HEK293 (cell line): ENCODE data around the gene NAT10.

Experiments used
- CTCF ChIA-PET: fragments of 350-600 bp; formaldehyde crosslinking; extraction: SDS; loops from one replicate; lab custom pipeline; 2021; ENCODE audit warnings: antibody characterized with exemption; lab: Yijun Ruan, JAX
- POLR2A ChIA-PET: fragments of 300-600 bp; formaldehyde crosslinking; extraction: SDS; loops from one replicate; lab custom pipeline; 2020; ENCODE audit warnings: antibody characterized with exemption, inconsistent platforms; lab: Yijun Ruan, JAX
- H3K27ac ChIP-seq: fragments of 200-500 bp; sonication (Bioruptor generic); 2 replicates; pipeline ENCODE4 v1.5.1; 2014; ENCODE audit warnings: low read depth, low read length, control low read depth, inconsistent platforms; ENCODE audit errors: extremely low read depth
- H3K36me3 ChIP-seq, 2 experiments: fragments of 200-500 bp in 1 of 2; sonication (Bioruptor generic) in 1 of 2; 1 replicate in 1 of 2; 2 replicates in 1 of 2; pipeline ENCODE4 v1.5.1; 2014 to 2017; ENCODE audit warnings: inconsistent platforms in 2 of 2, low read length in 2 of 2; ENCODE audit not compliant: control insufficient read depth in 2 of 2, insufficient read depth in 1 of 2
- H3K4me1 ChIP-seq: fragments of 200-500 bp; sonication (Bioruptor generic); 2 replicates; pipeline ENCODE4 v1.5.1; 2014; ENCODE audit warnings: mild to moderate bottlenecking, low read length, inconsistent platforms; ENCODE audit not compliant: control insufficient read depth, insufficient read depth
- H3K4me3 ChIP-seq: 2 replicates; pipeline ENCODE4 v1.5.1; 2011; ENCODE audit warnings: low read depth, mild to moderate bottlenecking, control low read depth, low read length, moderate library complexity
- H3K9me3 ChIP-seq: fragments of 200-500 bp; sonication (Bioruptor generic); 2 replicates; pipeline ENCODE4 v1.5.1; 2014; ENCODE audit warnings: low read depth, low read length, inconsistent platforms; ENCODE audit not compliant: control insufficient read depth, insufficient read depth
- GLIS2 ChIP-seq: fragments of 450-650 bp; formaldehyde crosslinking; IDR thresholded peaks from 2 replicates; pipeline ENCODE4 v1.5.1; 2016; ENCODE audit warnings: missing biosample characterization, missing genetic modification characterization
- HOXC10 ChIP-seq: sonication (generic); formaldehyde crosslinking; IDR thresholded peaks from 2 replicates; pipeline ENCODE4 v1.8.1; 2023; ENCODE audit warnings: mild to moderate bottlenecking, missing genetic modification reagents
- MEIS1 ChIP-seq: sonication (generic); formaldehyde crosslinking; IDR thresholded peaks from 2 replicates; pipeline ENCODE4 v1.8.1; 2022; ENCODE audit warnings: missing genetic modification reagents, mild to moderate bottlenecking, borderline replicate concordance
- ZFHX2 ChIP-seq: fragments of 450-650 bp; formaldehyde crosslinking; conservative IDR thresholded peaks from 2 replicates; pipeline ENCODE4 v1.5.1; 2016; ENCODE audit warnings: missing biosample characterization, missing genetic modification characterization
- ZNF239 ChIP-seq: fragments of 450-650 bp; formaldehyde crosslinking; IDR thresholded peaks from 2 replicates; pipeline ENCODE4 v1.5.1; 2016; ENCODE audit warnings: missing biosample characterization, missing genetic modification characterization
- ZNF354C ChIP-seq: fragments of 450-650 bp; formaldehyde crosslinking; IDR thresholded peaks from 2 replicates; pipeline ENCODE4 v1.5.1; 2016; ENCODE audit warnings: missing biosample characterization, missing genetic modification characterization, low read depth, borderline replicate concordance
- ZNF404 ChIP-seq: fragments of 450-650 bp; formaldehyde crosslinking; IDR thresholded peaks from 2 replicates; pipeline ENCODE4 v1.5.1; 2017; ENCODE audit warnings: missing biosample characterization, missing genetic modification characterization
- ZNF48 ChIP-seq: fragments of 450-650 bp; formaldehyde crosslinking; IDR thresholded peaks from 2 replicates; pipeline ENCODE4 v1.5.1; 2016; ENCODE audit warnings: missing biosample characterization, missing genetic modification characterization
- ZNF624 ChIP-seq: fragments of 450-650 bp; formaldehyde crosslinking; IDR thresholded peaks from 2 replicates; pipeline ENCODE4 v1.5.1; 2017; ENCODE audit warnings: missing biosample characterization, missing genetic modification characterization
- ZNF747 ChIP-seq: fragments of 450-650 bp; formaldehyde crosslinking; IDR thresholded peaks from 2 replicates; pipeline ENCODE4 v1.5.1; 2016; ENCODE audit warnings: missing biosample characterization, missing genetic modification characterization
- ZNF792 ChIP-seq: fragments of 450-650 bp; formaldehyde crosslinking; IDR thresholded peaks from 2 replicates; pipeline ENCODE4 v1.5.1; 2016; ENCODE audit warnings: missing biosample characterization, missing genetic modification characterization
- ZSCAN16 ChIP-seq: fragments of 450-650 bp; formaldehyde crosslinking; IDR thresholded peaks from 2 replicates; pipeline ENCODE4 v1.5.1; 2016; ENCODE audit warnings: missing biosample characterization, missing genetic modification characterization
- TF ChIP-seq, protein P1 (sequence below): fragments of 450-650 bp; formaldehyde crosslinking; IDR thresholded peaks from 2 replicates; pipeline ENCODE4 v1.5.1; 2016; ENCODE audit warnings: missing biosample characterization, missing genetic modification characterization
- TF ChIP-seq, protein P2 (sequence below): fragments of 450-650 bp; formaldehyde crosslinking; IDR thresholded peaks from 2 replicates; pipeline ENCODE4 v1.5.1; 2016; ENCODE audit warnings: missing biosample characterization, missing genetic modification characterization
- TF ChIP-seq, protein P3 (sequence below): fragments of 450-650 bp; formaldehyde crosslinking; IDR thresholded peaks from 2 replicates; pipeline ENCODE4 v1.5.0; 2017; ENCODE audit warnings: missing biosample characterization, missing genetic modification characterization, borderline replicate concordance
- TF ChIP-seq, protein P4 (sequence below): fragments of 450-650 bp; formaldehyde crosslinking; IDR thresholded peaks from 2 replicates; pipeline ENCODE4 v1.5.1; 2016; ENCODE audit warnings: missing biosample characterization, missing genetic modification characterization
- TF ChIP-seq, protein P5 (sequence below): fragments of 450-650 bp; formaldehyde crosslinking; IDR thresholded peaks from 2 replicates; pipeline ENCODE4 v1.5.1; 2016; ENCODE audit warnings: missing biosample characterization, missing genetic modification characterization

Gene NAT10

DNA sequence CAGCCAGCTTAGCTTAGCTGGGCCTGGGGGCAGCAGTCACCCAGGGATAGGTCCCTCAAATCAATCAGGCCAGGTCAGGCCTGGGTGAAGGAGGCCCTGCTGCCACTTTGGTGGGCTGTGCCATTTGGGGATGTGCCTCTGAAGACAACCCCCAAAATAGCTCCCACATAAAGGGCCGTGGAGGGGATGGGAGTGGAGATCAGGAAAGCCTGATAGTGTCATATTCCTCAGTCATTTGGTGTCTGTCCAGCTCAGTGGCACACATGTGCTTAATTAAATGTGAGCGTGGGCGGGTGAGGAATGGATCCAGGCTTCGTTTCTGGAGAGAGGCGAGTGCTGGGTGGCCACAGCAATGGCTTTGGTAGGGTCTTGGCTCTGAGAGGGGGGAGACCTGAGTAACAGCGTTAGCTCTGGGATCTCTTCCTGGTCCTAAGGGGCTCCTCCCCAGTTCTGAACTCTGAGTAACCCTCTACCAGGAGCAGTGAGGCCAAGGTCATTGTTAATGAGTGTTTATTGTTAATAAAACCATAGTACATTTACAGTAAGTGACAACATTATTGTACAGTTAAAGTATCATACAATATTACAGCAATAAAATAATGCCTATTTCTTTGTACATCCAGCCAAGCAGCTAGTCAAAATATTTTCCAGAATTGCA is 45.2 kb downstream of the NAT10 start:
- H3K36me3 ChIP-seq, result peaks cover 0 to 98% of the 10 kb centered on the region in 2 experiments; a peak in 1 of 3 replicates
- no peak overlapping the region for H3K4me3 ChIP-seq
- no peak overlapping the region for H3K27ac ChIP-seq
- POLR2A ChIA-PET, result interaction anchor here (0.9 to 1.2 kb wide), 2 partner anchors 24 to 207 kb away, joined by 3 to 5 read pairs; partner anchors contain the start of gene ABTB2
- no peaks in the 10 kb centered on the region for H3K4me1 ChIP-seq
- H3K9me3 ChIP-seq, result no peaks in the 10 kb centered on the region
- TF ChIP-seq ZFHX2, result 0 out of 2 replicates have a peak, but pooled peaks have one; percentile 12
- TF ChIP-seq, protein P1, sequence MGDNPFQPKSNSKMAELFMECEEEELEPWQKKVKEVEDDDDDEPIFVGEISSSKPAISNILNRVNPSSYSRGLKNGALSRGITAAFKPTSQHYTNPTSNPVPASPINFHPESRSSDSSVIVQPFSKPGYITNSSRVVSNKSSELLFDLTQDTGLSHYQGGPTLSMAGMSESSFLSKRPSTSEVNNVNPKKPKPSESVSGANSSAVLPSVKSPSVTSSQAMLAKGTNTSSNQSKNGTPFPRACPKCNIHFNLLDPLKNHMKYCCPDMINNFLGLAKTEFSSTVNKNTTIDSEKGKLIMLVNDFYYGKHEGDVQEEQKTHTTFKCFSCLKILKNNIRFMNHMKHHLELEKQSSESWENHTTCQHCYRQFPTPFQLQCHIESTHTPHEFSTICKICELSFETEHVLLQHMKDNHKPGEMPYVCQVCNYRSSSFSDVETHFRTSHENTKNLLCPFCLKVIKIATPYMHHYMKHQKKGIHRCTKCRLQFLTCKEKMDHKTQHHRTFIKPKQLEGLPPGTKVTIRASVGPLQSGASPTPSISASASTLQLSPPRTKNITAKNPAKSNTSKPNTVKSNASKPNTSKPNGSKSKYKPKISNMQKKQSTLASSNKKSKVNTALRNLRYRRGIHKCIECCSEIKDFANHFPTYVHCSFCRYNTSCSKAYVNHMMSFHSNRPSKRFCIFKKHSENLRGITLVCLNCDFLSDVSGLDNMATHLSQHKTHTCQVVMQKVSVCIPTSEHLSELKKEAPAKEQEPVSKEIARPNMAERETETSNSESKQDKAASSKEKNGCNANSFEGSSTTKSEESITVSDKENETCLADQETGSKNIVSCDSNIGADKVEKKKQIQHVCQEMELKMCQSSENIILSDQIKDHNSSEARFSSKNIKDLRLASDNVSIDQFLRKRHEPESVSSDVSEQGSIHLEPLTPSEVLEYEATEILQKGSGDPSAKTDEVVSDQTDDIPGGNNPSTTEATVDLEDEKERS, result no peak
- no peak for TF ChIP-seq ZNF792
- CTCF ChIA-PET, result interaction anchor here (0.7 to 2.6 kb wide), 5 partner anchors 24 to 342 kb away, joined by 3 to 14 read pairs (median 7); partner anchors contain the start of gene ABTB2

DNA sequence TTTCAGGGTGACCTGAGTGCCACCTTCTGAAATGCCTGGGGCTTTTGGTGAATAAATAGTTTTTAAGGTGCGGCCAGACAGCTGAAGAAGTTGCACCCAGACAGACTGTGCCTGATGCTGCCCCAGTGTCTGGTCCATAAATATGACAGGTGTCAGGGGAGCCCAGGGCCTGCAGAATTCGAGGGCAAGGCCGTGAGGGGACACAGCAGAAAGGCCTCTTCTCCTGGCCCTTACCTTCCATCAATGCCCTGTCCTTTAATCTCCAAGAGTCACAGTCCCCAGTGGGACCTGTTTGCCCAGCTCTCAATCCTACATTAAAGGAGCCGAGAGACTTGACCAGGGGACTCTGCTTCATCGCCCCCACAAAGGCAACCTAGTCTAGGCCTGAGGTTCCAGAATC is 45.7 kb downstream of the NAT10 start:
- H3K4me1 ChIP-seq, result no peaks in the 10 kb centered on the region
- CTCF ChIA-PET, result interaction anchor here (2.6 kb wide), 1 partner anchor 23 kb away, joined by 14 read pairs; no protein-coding TSS in a partner anchor
- POLR2A ChIA-PET, result no interaction called here
- H3K36me3 ChIP-seq, result peaks cover 0 to 98% of the 10 kb centered on the region in 2 experiments; a peak in 1 of 3 replicates
- TF ChIP-seq, protein P2, sequence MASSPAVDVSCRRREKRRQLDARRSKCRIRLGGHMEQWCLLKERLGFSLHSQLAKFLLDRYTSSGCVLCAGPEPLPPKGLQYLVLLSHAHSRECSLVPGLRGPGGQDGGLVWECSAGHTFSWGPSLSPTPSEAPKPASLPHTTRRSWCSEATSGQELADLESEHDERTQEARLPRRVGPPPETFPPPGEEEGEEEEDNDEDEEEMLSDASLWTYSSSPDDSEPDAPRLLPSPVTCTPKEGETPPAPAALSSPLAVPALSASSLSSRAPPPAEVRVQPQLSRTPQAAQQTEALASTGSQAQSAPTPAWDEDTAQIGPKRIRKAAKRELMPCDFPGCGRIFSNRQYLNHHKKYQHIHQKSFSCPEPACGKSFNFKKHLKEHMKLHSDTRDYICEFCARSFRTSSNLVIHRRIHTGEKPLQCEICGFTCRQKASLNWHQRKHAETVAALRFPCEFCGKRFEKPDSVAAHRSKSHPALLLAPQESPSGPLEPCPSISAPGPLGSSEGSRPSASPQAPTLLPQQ (tag by site-specific recombination), result no peak
- no peak for TF ChIP-seq ZNF48
- no peak for TF ChIP-seq HOXC10 (CRISPR knock-in tag)
- TF ChIP-seq ZNF747 (tag by site-specific recombination), result no peak
- no peak for TF ChIP-seq ZSCAN16 (tag by site-specific recombination)
- no peak for TF ChIP-seq MEIS1 (CRISPR knock-in tag)
- no peak for TF ChIP-seq ZNF404 (tag by site-specific recombination)
- TF ChIP-seq, protein P3, sequence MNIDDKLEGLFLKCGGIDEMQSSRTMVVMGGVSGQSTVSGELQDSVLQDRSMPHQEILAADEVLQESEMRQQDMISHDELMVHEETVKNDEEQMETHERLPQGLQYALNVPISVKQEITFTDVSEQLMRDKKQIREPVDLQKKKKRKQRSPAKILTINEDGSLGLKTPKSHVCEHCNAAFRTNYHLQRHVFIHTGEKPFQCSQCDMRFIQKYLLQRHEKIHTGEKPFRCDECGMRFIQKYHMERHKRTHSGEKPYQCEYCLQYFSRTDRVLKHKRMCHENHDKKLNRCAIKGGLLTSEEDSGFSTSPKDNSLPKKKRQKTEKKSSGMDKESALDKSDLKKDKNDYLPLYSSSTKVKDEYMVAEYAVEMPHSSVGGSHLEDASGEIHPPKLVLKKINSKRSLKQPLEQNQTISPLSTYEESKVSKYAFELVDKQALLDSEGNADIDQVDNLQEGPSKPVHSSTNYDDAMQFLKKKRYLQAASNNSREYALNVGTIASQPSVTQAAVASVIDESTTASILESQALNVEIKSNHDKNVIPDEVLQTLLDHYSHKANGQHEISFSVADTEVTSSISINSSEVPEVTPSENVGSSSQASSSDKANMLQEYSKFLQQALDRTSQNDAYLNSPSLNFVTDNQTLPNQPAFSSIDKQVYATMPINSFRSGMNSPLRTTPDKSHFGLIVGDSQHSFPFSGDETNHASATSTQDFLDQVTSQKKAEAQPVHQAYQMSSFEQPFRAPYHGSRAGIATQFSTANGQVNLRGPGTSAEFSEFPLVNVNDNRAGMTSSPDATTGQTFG (tag by site-specific recombination), result no peak
- H3K9me3 ChIP-seq, result no peaks in the 10 kb centered on the region
- H3K27ac ChIP-seq, result no peak overlapping the region
- H3K4me3 ChIP-seq, result no peak overlapping the region

DNA sequence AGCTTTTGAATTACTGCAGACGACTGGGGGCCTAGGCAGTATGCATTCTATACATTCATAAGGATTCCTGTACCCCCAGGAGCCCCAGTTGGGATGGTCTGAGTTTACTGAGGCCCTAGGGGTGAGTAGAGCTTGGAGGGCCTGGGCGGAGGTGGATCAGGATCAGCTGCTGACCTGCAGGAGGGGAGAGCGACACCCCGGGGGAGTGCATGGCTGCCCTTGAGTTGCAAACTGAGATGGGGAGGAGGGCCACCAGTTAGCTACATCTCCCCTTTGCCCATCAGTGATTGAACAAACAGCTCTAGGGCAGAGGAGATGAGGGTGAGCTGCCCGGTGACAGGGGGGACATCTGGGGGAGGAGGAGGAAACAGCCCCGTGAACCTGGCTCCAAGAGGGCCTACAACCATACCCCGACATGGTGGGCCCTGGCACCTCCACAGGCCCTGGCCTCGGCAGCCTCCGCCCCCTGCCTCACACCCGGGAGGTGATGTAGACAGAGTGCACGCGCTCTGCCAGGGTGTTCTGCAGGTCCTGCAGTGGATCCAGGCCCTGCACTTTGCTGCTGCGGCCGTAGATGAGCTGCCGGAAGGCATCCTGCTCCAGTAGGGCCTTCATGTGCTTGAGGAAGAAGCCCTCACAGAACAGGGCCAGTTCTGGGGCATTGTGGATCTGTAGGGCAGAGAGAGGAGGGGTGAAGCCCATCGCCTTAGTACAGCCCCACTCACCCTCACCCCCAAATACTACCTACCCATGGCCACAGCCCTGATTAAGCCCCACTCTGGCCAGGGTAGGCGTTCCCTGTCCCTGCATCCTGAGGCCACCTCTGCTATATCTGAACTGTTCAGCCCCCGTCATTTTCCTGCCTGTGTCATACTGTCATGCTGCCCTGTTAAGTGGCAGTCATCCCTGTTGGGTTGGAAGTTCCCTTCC is 46.8 kb downstream of the NAT10 start:
- no peak overlapping the region for H3K4me3 ChIP-seq
- H3K36me3 ChIP-seq, result peaks cover 0 to 92% of the 10 kb centered on the region in 2 experiments; a peak in 1 of 3 replicates
- no peaks in the 10 kb centered on the region for H3K4me1 ChIP-seq
- no peak overlapping the region for H3K27ac ChIP-seq
- ChIA-PET CTCF (interaction anchor here (0.7 to 2.6 kb wide), 2 partner anchors 22 to 27 kb away, joined by 5 to 14 read pairs; no protein-coding TSS in a partner anchor), POLR2A (interaction anchor here (1.0 kb wide), 1 partner anchor 206 kb away, joined by 5 read pairs; the partner anchor contains the start of gene ABTB2)
- H3K9me3 ChIP-seq, result no peaks in the 10 kb centered on the region
- TF ChIP-seq, protein P4, sequence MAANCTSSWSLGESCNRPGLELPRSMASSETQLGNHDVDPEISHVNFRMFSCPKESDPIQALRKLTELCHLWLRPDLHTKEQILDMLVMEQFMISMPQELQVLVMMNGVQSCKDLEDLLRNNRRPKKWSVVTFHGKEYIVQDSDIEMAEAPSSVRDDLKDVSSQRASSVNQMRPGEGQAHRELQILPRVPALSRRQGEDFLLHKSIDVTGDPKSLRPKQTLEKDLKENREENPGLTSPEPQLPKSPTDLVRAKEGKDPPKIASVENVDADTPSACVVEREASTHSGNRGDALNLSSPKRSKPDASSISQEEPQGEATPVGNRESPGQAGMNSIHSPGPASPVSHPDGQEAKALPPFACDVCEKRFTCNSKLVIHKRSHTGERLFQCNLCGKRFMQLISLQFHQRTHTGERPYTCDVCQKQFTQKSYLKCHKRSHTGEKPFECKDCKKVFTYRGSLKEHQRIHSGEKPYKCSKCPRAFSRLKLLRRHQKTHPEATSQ, result no peak
- TF ChIP-seq ZNF354C (no peak), ZNF239 (tag by site-specific recombination) (no peak), ZNF624 (no peak), GLIS2 (tag by site-specific recombination) (no peak)
- TF ChIP-seq, protein P5, sequence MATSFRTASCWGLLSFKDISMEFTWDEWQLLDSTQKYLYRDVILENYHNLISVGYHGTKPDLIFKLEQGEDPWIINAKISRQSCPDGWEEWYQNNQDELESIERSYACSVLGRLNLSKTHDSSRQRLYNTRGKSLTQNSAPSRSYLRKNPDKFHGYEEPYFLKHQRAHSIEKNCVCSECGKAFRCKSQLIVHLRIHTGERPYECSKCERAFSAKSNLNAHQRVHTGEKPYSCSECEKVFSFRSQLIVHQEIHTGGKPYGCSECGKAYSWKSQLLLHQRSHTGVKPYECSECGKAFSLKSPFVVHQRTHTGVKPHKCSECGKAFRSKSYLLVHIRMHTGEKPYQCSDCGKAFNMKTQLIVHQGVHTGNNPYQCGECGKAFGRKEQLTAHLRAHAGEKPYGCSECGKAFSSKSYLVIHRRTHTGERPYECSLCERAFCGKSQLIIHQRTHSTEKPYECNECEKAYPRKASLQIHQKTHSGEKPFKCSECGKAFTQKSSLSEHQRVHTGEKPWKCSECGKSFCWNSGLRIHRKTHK, result no peak
